ENCODE results near the gene DOCK1. TPM values are rescaled to one million over a fixed set of nuclear protein-coding genes. Genes with fewer than 3 reads are reported as not detected.
"Not testable (repeated sequence)": the region's sequence is repeated elsewhere in the genome, so short reads cannot be mapped to it uniquely, and the experiment has no call there.

The DOCK1 gene
- total RNA-seq (2014; rRNA removed; shearing (Covaris generic); ENCODE audit: low replicate concordance): 22.0 and 30.8 TPM in 2 replicates

DNA sequence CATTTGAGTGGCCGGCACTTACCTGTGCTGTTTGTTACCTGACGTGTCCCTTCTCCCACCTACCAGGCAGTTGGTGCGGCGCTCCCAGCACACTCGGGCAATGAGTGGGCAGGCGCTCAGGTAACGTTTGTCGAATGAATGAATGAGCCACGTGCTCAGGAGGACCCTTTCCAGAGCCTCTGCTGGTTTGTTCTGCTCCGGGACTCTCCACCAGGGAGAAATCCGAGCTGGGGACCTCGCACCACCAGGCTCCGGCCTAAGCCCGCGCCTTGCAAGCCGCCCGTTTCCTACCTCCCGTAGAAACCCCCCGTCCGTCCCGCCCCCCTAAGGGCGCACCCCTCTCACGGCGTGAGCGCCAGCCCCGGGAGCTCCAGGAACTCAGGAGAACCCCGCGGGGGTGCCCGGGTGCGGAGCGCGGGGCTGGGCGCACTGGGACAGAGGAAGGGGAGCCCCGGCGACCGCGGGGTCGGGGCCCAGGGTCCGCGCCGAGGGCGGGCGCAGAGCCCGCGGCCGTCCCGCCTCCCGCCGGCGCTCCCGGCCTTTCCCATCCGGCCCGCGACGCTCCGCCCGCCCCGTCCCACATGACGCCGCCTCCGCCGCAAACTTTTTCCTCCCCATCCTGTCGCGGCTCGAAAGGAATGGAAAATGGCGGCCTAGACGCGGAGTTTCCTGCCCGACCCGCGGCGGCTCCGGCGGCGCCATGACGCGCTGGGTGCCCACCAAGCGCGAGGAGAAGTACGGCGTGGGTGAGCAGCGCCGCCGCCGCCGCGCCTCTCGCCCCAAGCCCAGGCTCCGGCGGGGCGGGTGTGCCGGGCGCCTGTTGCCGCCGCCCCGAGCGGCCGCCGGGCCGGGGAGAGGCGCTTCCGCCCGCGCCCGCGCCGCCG, at the start of gene DOCK1:
Gene DOCK1, plus strand, starts transcription at position 611 of the 884 bp plus-strand sequence. Its CDS starts 90 bp downstream, at position 701.
- Histone ChIP-seq H3K27me3 (no peaks in the 10 kb centered on the region), H3K36me3 (no peaks in the 10 kb centered on the region; the same call in none of the 2 replicates), H3K9me3 (no peaks in the 10 kb centered on the region), H3K4me3 (peak within 1 kb of the TSS; percentile 88)
- DNase-seq: peak; percentile 78

DNA sequence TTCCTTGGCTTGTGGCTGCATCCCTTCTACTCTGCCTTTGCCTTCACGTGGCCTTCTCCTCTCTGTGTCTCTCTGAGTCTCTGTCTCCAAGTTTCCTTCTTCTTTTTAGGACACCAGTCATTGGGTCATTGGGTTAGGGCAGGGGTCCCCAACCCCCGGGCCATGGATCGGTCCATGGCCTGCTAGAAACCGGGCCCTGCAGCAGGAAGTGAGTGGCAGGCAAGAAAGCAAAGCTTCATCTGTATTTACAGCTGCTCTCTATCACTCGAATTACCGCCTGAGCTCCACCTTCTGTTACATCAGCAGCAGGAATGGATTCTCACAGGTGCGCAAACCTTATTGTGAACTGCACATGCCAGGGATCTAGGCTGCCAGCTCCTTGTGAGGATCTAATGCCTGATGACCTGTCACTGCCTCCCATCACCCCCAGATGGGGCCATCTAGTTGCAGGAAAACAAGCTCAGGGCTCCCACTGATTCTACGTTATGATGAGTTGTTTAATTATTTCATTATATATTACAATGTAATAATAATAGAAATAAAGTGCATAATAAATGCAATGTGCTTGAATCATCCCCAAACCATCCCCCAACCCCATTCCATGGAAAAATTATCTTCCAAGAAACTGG, 47.9 kb upstream of the DOCK1 start:
- no peak overlapping the region for H3K4me3 ChIP-seq
- no peak for DNase-seq
- H3K9me3 ChIP-seq: no peaks in the 10 kb centered on the region
- H3K36me3 ChIP-seq: no peaks in the 10 kb centered on the region
- no peaks in the 10 kb centered on the region; the same call in 1 of the 2 replicates for H3K27me3 ChIP-seq

DNA sequence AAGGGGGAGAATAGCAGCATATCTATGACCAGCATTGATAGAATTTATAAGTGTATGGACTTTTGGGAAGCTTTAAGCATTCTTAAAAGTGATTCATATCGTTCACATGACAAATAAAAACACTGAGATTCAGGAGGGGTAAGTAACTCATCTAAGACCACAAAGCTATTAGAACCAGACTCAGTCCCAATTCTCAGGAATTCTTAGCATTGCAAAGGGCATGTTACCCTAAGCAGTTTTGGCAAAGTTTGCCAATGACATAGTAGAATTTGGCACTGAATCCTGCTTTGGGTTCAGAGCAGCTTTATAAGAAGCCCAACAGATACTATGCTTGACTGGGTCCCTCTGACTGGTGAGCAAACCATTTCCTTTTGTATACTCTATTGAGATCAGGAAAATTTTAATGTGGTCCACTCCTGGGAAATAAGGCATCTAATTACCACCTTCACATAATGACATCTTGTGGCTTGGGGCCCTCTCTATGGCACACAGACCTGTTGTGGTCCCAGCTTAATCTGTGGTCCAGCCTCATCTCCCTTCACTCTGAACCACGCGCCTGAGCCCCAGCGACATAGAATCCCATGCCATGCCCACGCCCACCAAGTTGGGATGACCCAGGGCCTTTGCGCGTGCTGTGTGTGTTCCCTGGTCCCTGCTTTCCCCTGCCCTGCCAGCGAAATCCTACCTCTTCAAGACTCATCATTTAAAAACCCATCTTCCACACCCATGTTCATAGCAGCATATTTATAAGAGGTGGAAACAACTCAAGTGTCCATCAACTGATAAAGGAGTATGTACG, 37.5 kb upstream of the DOCK1 start:
- peak; percentile 78 for DNase-seq
- Histone ChIP-seq H3K36me3 (no peaks in the 10 kb centered on the region), H3K9me3 (0 out of 2 replicates have a peak, but pooled peaks cover 2% of the 10 kb centered on the region), H3K27me3 (no peaks in the 10 kb centered on the region), H3K4me3 (no peak overlapping the region)

DNA sequence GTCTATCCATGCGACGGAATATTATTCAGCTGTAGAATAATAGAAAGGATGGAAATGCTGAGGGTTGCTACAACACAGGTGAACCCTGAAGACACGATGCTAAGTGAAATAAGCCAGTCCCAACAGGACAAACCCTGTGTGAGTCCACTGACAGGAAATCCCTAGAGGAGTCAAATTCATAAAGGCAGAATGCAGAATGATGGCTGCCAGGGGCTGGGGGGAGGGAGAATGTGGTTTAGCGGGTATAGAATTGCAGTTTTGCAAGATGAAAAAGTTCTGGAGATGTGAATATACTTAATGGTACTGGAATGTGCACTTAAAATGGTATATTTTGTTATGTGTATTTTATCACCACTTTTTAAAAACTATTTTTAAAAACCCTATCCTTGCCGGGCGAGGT, 36.9 kb upstream of the DOCK1 start:
- Histone ChIP-seq H3K36me3 (no peaks in the 10 kb centered on the region), H3K4me3 (no peak overlapping the region), H3K9me3 (no peaks in the 10 kb centered on the region), H3K27me3 (no peaks in the 10 kb centered on the region)
- peak; percentile 17 for DNase-seq

DNA sequence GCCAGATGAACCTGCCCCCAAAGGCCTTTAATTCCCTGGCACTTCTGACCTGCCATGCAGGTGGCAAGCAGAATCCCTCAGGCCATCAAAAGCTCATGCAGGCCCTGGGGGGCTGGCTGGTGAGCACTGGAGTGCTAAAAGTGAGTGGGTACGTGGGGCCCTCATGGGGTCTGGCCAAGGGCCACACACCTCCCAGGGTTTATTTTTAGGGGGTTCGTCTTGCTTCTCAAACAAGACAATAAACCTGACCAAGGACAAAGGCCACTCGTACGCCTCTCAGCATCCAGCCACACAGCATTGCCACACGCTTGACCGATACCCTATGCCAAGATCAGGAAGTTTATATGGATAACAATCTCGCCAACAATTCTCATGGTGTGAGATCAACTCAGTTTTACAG, 33.1 kb upstream of the DOCK1 start:
- DNase-seq: no peak
- no peak overlapping the region for H3K4me3 ChIP-seq
- no peaks in the 10 kb centered on the region for H3K9me3 ChIP-seq
- H3K36me3 ChIP-seq: no peaks in the 10 kb centered on the region
- no peaks in the 10 kb centered on the region for H3K27me3 ChIP-seq

DNA sequence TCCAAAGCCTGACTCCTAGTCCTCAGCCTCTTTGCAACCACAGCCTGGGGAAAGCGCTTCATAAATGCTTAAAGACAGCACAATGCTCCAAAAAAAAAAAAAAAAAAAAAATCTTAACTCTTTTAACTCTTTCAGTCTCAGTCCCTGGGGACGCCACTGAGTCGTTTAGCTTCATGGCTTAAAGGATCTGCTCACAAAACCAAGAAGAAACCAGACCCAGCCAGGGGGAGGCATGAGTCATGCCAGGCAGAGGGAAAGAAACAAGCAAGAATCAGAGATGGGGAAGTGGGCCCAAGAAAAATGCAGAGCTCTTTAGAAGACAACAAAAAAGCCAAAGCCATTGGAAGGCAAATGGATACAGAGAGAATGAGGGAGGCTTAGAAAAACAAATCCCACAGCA, 32.5 kb upstream of the DOCK1 start:
- Histone ChIP-seq H3K27me3 (no peaks in the 10 kb centered on the region), H3K9me3 (no peaks in the 10 kb centered on the region), H3K4me3 (no peak overlapping the region), H3K36me3 (no peaks in the 10 kb centered on the region)
- peak; percentile 60 for DNase-seq

DNA sequence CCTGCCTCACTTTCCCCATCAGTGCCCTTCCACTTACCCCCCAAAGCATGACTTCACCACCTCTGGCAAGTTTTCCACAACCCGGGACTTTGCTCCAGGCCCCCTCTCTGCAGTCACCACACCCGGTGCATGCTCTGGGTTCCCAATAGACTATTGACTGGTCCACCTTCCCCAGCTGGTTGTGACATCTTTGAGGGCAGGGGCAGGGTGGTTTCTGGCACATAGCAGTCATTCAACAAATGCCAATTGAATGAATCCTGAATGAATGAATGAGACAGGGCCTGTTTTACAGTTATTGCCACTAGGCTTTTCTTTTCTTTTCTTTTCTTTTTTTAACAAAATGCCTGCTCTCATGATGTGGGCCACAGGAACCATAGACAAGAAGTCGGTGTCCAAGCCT, 28.8 kb upstream of the DOCK1 start:
- DNase-seq: no peak

DNA sequence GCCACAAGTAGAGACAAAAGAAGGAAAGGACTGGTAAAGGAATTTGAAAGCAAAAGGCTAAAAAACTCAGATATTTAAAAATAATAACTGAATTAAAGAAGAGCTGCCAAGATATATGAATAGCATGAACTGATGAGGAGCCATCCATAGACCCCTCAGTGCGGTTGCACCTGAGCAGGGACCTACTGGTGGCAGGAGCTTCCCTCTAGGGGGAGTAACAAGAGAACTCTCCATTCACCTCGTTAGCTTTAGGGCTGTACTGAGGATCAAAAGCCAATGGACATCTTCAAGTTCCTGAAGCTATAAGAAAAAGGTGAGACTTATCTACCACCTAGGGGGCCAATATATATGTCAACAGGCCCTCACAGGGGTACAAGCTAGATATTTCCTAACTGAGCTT, 27.8 kb upstream of the DOCK1 start:
- no peaks in the 10 kb centered on the region for H3K9me3 ChIP-seq
- no peak for DNase-seq
- H3K4me3 ChIP-seq: no peak overlapping the region
- H3K36me3 ChIP-seq: no peaks in the 10 kb centered on the region
- no peaks in the 10 kb centered on the region for H3K27me3 ChIP-seq

More for the DNA sequence above, 28.8 kb upstream of the DOCK1 start:
- Histone ChIP-seq H3K9me3 (no peaks in the 10 kb centered on the region), H3K4me3 (no peak overlapping the region), H3K27me3 (no peaks in the 10 kb centered on the region), H3K36me3 (no peaks in the 10 kb centered on the region)

DNA sequence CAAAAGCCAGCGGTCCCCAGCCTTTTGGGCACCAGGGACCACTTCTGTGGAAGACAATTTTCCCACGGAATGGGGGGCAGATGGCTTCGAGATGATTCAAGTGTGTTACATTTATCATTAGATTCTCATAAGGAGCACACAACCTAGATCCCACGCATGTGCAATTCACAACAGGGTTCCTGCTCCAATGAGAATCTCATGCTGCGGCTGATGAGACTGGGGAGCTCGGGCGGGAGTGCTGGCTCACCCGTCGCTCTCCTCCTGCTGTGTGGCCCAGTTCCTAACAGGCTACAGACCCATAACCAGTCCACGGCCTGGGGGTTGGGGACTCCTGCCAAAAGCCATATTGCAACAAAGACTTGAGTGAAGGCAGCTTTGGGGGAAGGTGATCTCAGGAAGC, 26.6 kb upstream of the DOCK1 start:
- H3K27me3 ChIP-seq: no peaks in the 10 kb centered on the region
- H3K9me3 ChIP-seq: no peaks in the 10 kb centered on the region
- DNase-seq: no peak
- H3K4me3 ChIP-seq: no peak overlapping the region
- no peaks in the 10 kb centered on the region for H3K36me3 ChIP-seq

DNA sequence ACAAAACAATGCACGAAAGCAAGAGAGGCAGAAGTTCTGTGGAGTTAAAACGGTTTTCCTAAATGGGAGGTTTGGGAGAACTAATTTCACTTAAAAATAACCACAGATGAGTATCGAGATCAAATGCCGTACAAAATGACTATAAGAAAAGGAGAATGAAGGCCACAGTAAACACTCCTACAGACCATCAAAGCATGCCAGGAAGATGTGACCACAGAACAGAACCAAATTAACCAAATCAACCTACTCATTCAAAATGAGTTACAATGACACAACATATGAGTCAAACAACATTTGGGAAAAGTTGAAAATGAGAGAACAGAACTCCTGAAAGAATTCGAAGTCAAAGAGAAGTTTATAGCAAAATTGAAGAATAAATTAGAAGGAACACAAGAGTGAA, 24.3 kb upstream of the DOCK1 start:
- H3K36me3 ChIP-seq: no peaks in the 10 kb centered on the region
- H3K4me3 ChIP-seq: no peak overlapping the region
- no peaks in the 10 kb centered on the region for H3K9me3 ChIP-seq
- no peak for DNase-seq
- no peaks in the 10 kb centered on the region for H3K27me3 ChIP-seq

DNA sequence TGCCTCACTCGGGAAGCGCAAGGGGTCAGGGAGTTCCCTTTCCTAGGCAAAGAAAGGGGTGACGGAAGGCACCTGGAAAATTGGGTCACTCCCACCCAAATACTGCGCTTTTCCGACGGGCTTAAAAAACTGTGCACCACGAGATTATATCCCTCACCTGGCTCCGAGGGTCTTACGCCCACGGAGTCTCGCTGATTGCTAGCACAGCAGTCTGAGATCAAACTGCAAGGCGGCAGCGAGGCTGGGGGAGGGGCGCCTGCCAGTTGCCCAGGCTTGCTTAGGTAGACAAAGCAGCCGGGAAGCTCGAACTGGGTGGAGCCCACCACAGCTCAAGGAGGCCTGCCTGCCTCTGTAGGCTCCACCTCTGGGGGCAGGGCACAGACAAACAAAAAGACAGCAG, 23.2 kb upstream of the DOCK1 start:
- H3K4me3 ChIP-seq, DNase-seq, H3K27me3 ChIP-seq, H3K36me3 ChIP-seq, H3K9me3 ChIP-seq: not testable (repeated sequence)

DNA sequence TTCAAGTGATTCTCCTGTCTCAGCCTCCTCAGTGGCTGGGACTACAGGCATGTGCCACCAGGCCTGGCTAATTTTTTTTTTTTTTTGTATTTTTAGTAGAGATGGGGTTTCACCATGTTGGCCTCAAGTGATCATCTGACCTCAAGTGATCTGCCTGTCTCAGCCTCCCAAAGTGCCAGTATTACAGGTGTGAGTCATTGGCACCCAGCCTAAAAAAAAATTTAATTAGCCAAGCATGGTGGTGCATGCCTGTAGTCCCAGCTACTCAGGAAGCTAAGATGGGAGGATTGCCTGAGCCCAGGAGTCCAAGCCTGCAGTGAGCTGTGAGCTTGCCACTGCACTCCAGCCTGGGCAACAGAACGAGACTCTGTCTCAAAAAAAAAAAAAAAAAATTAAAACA, 16.8 kb upstream of the DOCK1 start:
- H3K9me3 ChIP-seq, DNase-seq, H3K27me3 ChIP-seq, H3K36me3 ChIP-seq, H3K4me3 ChIP-seq: not testable (repeated sequence)

DNA sequence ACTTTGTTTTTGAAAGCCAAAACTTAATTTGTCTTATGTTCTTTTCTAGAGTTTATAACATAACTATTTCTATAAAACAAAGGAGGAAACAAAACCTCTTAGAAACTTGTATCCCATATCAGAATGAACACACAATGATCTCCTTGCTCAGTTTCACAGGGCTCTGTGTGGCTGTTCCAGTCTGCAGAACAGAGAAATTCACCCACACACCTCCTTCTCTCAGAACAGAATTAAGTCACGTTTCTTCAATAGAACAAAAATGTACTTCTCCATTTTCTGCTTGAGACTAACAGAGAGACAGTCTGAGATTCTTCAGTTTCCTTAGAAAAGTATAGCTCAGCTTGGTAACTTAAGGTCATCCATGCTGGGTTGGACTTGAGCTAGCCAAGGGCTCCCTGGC, 15.8 kb upstream of the DOCK1 start:
- Histone ChIP-seq H3K9me3 (no peaks in the 10 kb centered on the region), H3K27me3 (no peaks in the 10 kb centered on the region), H3K4me3 (no peak overlapping the region), H3K36me3 (no peaks in the 10 kb centered on the region)
- no peak for DNase-seq

DNA sequence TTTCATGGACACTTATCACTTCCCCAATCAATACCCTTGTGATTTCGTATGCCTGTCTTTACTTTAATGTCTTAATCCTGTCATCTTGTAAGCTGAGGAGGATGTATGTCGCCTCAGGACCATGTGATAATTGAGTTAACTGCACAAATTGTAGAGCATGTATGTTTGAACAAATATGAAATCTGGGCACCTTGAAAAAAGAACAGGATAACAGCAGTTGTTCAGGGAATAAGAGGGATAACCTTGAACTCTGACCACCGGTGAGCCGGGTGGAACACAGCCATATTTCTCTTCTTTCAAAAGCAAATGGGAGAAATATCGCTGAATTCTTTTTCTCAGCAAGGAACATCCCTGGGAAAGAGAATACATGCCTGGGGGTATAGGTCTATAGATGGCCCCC, 14.4 kb upstream of the DOCK1 start:
- not testable (repeated sequence) for H3K27me3 ChIP-seq, H3K9me3 ChIP-seq, H3K36me3 ChIP-seq, H3K4me3 ChIP-seq, DNase-seq

DNA sequence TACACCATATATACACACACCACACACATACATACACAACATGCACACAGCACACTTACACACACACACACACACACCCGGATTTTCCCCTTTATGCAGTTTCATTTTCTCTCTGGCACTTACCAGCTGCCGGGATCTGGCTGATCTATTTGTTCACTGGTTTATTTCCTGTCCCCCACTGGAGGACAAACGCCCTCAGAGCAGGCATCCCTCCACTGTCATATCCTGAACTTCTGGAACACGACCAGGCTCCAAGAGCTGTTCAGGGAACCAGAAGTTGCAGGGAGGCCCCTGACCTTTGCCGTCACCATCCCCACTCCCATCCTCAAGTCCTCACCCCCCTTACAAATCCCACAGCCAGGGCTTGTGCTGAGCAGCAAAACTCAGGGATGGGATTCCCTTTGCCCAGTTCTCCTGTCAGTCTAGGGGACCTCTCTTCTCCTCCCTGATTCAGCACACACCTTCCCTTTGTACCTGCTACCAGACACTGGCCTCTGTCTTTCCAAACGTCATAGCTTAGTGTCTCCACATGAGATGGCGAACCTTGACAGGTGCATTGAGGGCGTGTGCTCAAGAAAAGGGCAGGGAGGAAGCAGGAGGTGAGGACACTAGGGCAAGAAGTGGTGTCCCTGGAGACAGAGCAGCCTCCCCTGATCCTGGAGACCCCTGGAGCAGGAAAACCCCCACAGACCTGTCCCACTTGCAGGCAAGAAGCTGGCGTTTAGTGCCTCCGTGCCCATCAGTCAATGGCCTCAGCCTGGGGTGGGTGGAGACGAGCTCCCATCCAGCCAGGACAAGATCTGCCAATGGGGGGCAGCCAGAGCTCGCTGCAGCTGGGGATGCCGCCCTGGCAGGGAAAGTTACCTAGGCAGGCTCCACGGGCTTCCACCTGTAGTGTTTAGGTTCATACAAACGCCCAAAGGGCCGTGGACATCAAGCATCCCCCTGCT, 12.7 kb upstream of the DOCK1 start:
- Histone ChIP-seq H3K36me3 (no peaks in the 10 kb centered on the region), H3K27me3 (no peaks in the 10 kb centered on the region), H3K4me3 (no peak overlapping the region), H3K9me3 (no peaks in the 10 kb centered on the region)
- DNase-seq: no peak

DNA sequence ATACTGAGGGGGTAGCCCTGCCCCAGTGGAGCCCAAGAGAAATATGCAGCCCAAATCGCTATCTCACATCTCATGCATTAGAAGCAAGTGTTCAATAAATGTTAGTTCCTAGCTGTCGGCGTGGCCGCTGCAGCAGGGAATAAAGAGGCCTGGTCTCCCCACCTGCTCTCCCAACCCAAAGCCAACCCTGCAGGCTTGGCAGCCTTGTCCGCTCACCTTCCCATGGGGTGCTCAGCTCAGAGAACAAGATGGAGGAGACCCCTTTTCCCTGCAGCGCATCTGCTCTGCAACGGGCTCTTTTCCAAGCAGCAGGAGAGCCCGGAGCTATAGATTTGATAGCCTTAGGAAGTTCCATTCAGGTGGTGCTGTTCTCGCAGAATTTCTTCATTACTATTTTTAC, 12.0 kb upstream of the DOCK1 start:
- Histone ChIP-seq H3K4me3 (no peak overlapping the region), H3K36me3 (no peaks in the 10 kb centered on the region), H3K27me3 (no peaks in the 10 kb centered on the region), H3K9me3 (no peaks in the 10 kb centered on the region)
- no peak for DNase-seq

All from MG63 (cell line).